ENCODE results near the gene AMFR. TPM values are rescaled to one million over a fixed set of nuclear protein-coding genes. Genes with fewer than 3 reads are reported as not detected.

Gene AMFR
- polyA plus RNA-seq, 3 donors: 28.3 to 68.1 (median 48.9) TPM

GRCh38 chr16:56327071-56327928 is 98.0 kb downstream of the AMFR start:
- H3K4me1 Mint-ChIP-seq: peaks cover 2% of the 10 kb centered on the region
- Histone ChIP-seq H3K4me1 (ENCODE audit: control insufficient read depth in 1 of 2, insufficient read depth in 2 of 2, low read length in 2 of 2) (no peaks in the 10 kb centered on the region), H3K4me3 (replicated peaks in 1 of 3; ENCODE audit: low read depth in 2 of 3, low read length in 3 of 3) (no peak overlapping the region), H3K9ac (ENCODE audit: insufficient read depth, low read length, poor library complexity, severe bottlenecking) (no peak overlapping the region), H3K4me2 (replicated peaks; ENCODE audit: extremely low read depth, low read length, poor library complexity, severe bottlenecking) (no peak overlapping the region), H3K36me3 (replicated peaks in 1 of 2; ENCODE audit: control insufficient read depth in 1 of 2, insufficient read depth in 2 of 2, low read length in 2 of 2) (no peaks in the 10 kb centered on the region), H3K27me3 (ENCODE audit: control insufficient read depth in 2 of 2, insufficient read depth in 2 of 2, low read length in 2 of 2) (no peaks in the 10 kb centered on the region), H4K20me1 (ENCODE audit: insufficient read depth, low read length) (no peaks in the 10 kb centered on the region), H3K79me2 (ENCODE audit: insufficient read depth, low read length) (no peaks in the 10 kb centered on the region), H2AFZ (ENCODE audit: insufficient read depth, low read depth, low read length, poor library complexity, severe bottlenecking) (no peak overlapping the region), H3K27ac (ENCODE audit: low read depth in 1 of 2, low read length in 2 of 2) (no peak overlapping the region), H3K9me3 (replicated peaks in 1 of 2; ENCODE audit: control insufficient read depth in 1 of 2, insufficient read depth in 1 of 2, low read length in 2 of 2) (no peaks in the 10 kb centered on the region)
- peaks cover 0 to 7% (median 4%) of the 10 kb centered on the region in 3 donors for H3K27me3 Mint-ChIP-seq (ENCODE audit: low read depth in 3 of 3)
- WGBS (ENCODE audit: insufficient coverage): 97% methylated on average over 8 of the region's 18 CpGs
- intact Hi-C loops (cut with micrococcal nuclease): no loop called here
- no peak overlapping the region for H3K27ac Mint-ChIP-seq
- H3K36me3 Mint-ChIP-seq: no peaks in the 10 kb centered on the region
- no peak for TF ChIP-seq CTCF (IDR thresholded peaks at IDR 0.05)
- no peak overlapping the region for H3K4me3 Mint-ChIP-seq
- DNase-seq: no peak
- H3K9me3 Mint-ChIP-seq: no peaks in the 10 kb centered on the region

- Histone ChIP-seq H4K20me1 (ENCODE audit: insufficient read depth, low read length) (no peaks in the 10 kb centered on the region), H3K27me3 (ENCODE audit: control insufficient read depth in 2 of 2, insufficient read depth in 2 of 2, low read length in 2 of 2) (no peaks in the 10 kb centered on the region), H3K4me1 (ENCODE audit: control insufficient read depth in 1 of 2, insufficient read depth in 2 of 2, low read length in 2 of 2) (no peaks in the 10 kb centered on the region), H3K9me3 (replicated peaks in 1 of 2; ENCODE audit: control insufficient read depth in 1 of 2, insufficient read depth in 1 of 2, low read length in 2 of 2) (no peaks in the 10 kb centered on the region), H2AFZ (ENCODE audit: insufficient read depth, low read depth, low read length, poor library complexity, severe bottlenecking) (no peak overlapping the region), H3K27ac (ENCODE audit: low read depth in 1 of 2, low read length in 2 of 2) (no peak overlapping the region), H3K4me3 (replicated peaks in 1 of 3; ENCODE audit: low read depth in 2 of 3, low read length in 3 of 3) (no peak overlapping the region), H3K79me2 (ENCODE audit: insufficient read depth, low read length) (no peaks in the 10 kb centered on the region), H3K9ac (ENCODE audit: insufficient read depth, low read length, poor library complexity, severe bottlenecking) (no peak overlapping the region), H3K4me2 (replicated peaks; ENCODE audit: extremely low read depth, low read length, poor library complexity, severe bottlenecking) (no peak overlapping the region), H3K36me3 (replicated peaks in 1 of 2; ENCODE audit: control insufficient read depth in 1 of 2, insufficient read depth in 2 of 2, low read length in 2 of 2) (no peaks in the 10 kb centered on the region)
- Mint-ChIP-seq H3K4me1 (peaks cover 2% of the 10 kb centered on the region), H3K27me3 (ENCODE audit: low read depth in 3 of 3) (peaks cover 0 to 4% (median 2%) of the 10 kb centered on the region in 3 donors), H3K27ac (no peak overlapping the region), H3K9me3 (no peaks in the 10 kb centered on the region), H3K4me3 (no peak overlapping the region), H3K36me3 (no peaks in the 10 kb centered on the region)
- no peak for DNase-seq
- no peak for TF ChIP-seq CTCF (IDR thresholded peaks at IDR 0.05)
- intact Hi-C loops (cut with micrococcal nuclease): no loop called here
- WGBS (ENCODE audit: insufficient coverage): 94% methylated on average over 6 of the region's 6 CpGs
These were observed 99.4 kb downstream of the AMFR start for GRCh38 chr16:56325956-56326355.
